GM23338 (cell line): ENCODE results near the gene ULK2. TPM values are rescaled to one million over a fixed set of nuclear protein-coding genes. Genes with fewer than 3 reads are reported as not detected.

Source experiments
- ATAC-seq: fragments of 200-7000 bp; cut with Tn5 transposase; 3 replicates; pipeline ENCODE4 v1.9.1; 2020
- DNase-seq: peaks from one replicate; pipeline ENCODE4 v3.0.0-alpha.2; 2015; ENCODE audit warnings: low spot score
- H2AFZ ChIP-seq: fragments of 200-600 bp; sonication (generic); 2 replicates; pipeline ENCODE4 v1.8.0; 2016; ENCODE audit warnings: antibody characterized with exemption, mild to moderate bottlenecking, moderate library complexity
- H3F3A ChIP-seq: fragments of 200-600 bp; sonication (generic); replicated peaks from 2 replicates; pipeline ENCODE4 v1.8.0; 2017; ENCODE audit warnings: antibody characterized with exemption, mixed run types, low read depth
- H3K27ac ChIP-seq: fragments of 200-600 bp; sonication (generic); 2 replicates; pipeline ENCODE4 v1.6.1; 2016; ENCODE audit warnings: low read depth
- H3K27me3 ChIP-seq: fragments of 200-600 bp; sonication (generic); 2 replicates; pipeline ENCODE4 v1.8.0; 2016; ENCODE audit warnings: mild to moderate bottlenecking, mixed run types, moderate library complexity; ENCODE audit not compliant: insufficient read depth
- H3K36me3 ChIP-seq: fragments of 200-600 bp; sonication (generic); 2 replicates; pipeline ENCODE4 v1.8.0; 2016; ENCODE audit warnings: mild to moderate bottlenecking; ENCODE audit not compliant: insufficient read depth
- H3K4me1 ChIP-seq: fragments of 200-600 bp; sonication (generic); 2 replicates; pipeline ENCODE4 v1.8.0; 2016; ENCODE audit warnings: mild to moderate bottlenecking, moderate library complexity; ENCODE audit not compliant: insufficient read depth
- H3K4me2 ChIP-seq: fragments of 200-600 bp; sonication (generic); 2 replicates; pipeline ENCODE4 v1.7.1; 2017; ENCODE audit warnings: mixed run types
- H3K4me3 ChIP-seq: fragments of 200-600 bp; sonication (generic); 2 replicates; pipeline ENCODE4 v1.6.1; 2016; ENCODE audit warnings: mixed run types
- H3K79me2 ChIP-seq: fragments of 200-600 bp; sonication (generic); replicated peaks from 2 replicates; pipeline ENCODE4 v1.8.0; 2017; ENCODE audit warnings: mild to moderate bottlenecking; ENCODE audit not compliant: insufficient read depth
- H3K9me2 ChIP-seq: fragments of 200-600 bp; sonication (generic); 2 replicates; pipeline ENCODE4 v1.8.0; 2017; ENCODE audit not compliant: insufficient read depth
- H4K20me1 ChIP-seq: fragments of 200-600 bp; sonication (generic); replicated peaks from 2 replicates; pipeline ENCODE4 v1.8.0; 2017; ENCODE audit warnings: mild to moderate bottlenecking; ENCODE audit not compliant: insufficient read depth
- H3K27ac Mint-ChIP-seq: 2 replicates; pipeline ENCODE4 v1.8.0; 2020; ENCODE audit warnings: inconsistent platforms, mild to moderate bottlenecking, moderate library complexity, mixed read lengths
- H3K27me3 Mint-ChIP-seq: 3 replicates; pipeline ENCODE4 v1.8.0; 2022; ENCODE audit warnings: low read depth, mild to moderate bottlenecking, moderate library complexity, mixed read lengths, inconsistent platforms; ENCODE audit not compliant: insufficient read depth, poor library complexity
- H3K36me3 Mint-ChIP-seq: 3 replicates; pipeline ENCODE4 v1.8.0; 2021; ENCODE audit warnings: low read depth, mild to moderate bottlenecking, inconsistent platforms, moderate library complexity, mixed read lengths
- H3K4me1 Mint-ChIP-seq: 3 replicates; pipeline ENCODE4 v1.8.0; 2020; ENCODE audit warnings: mild to moderate bottlenecking, inconsistent platforms, mixed read lengths
- H3K4me3 Mint-ChIP-seq: 3 replicates; pipeline ENCODE4 v1.8.0; 2021; ENCODE audit warnings: moderate library complexity, mild to moderate bottlenecking, inconsistent platforms, mixed read lengths
- H3K9me3 Mint-ChIP-seq: 3 replicates; pipeline ENCODE4 v1.8.0; 2020; ENCODE audit warnings: moderate library complexity, mild to moderate bottlenecking, inconsistent platforms, mixed read lengths
- CREB1 ChIP-seq: fragments of 250-450 bp; sonication (Bioruptor Pico); IDR thresholded peaks from 2 replicates; pipeline ENCODE4 v1.5.0; 2020; ENCODE audit warnings: low read depth, mild to moderate bottlenecking, moderate library complexity
- ETS1 ChIP-seq: IDR thresholded peaks from 2 replicates; pipeline ENCODE4 v1.6.1; 2016; ENCODE audit warnings: antibody characterized with exemption
- EZH2 ChIP-seq: fragments of 200-600 bp; sonication (generic); IDR thresholded peaks from one replicate; pipeline ENCODE4 v1.8.0; 2017; ENCODE audit warnings: antibody characterized with exemption, mild to moderate bottlenecking, low read depth; ENCODE audit not compliant: unreplicated experiment
- EZH2phosphoT487 ChIP-seq: fragments of 200-600 bp; sonication (generic); IDR thresholded peaks from one replicate; pipeline ENCODE4 v1.8.1; 2018; ENCODE audit warnings: antibody characterized with exemption; ENCODE audit not compliant: unreplicated experiment
- JUNB ChIP-seq: IDR thresholded peaks from one replicate; pipeline ENCODE4 v1.6.1; 2016; ENCODE audit warnings: antibody characterized with exemption; ENCODE audit not compliant: unreplicated experiment
- POLR2AphosphoS5 ChIP-seq: IDR thresholded peaks from 2 replicates; pipeline ENCODE4 v1.6.1; 2016; ENCODE audit warnings: antibody characterized with exemption, low read depth
- STAT1 ChIP-seq: IDR thresholded peaks from one replicate; pipeline ENCODE4 v1.6.1; 2016; ENCODE audit warnings: antibody characterized with exemption; ENCODE audit not compliant: unreplicated experiment
- ZNF114 ChIP-seq: fragments of 250-450 bp; sonication (Bioruptor Pico); IDR thresholded peaks from 2 replicates; pipeline ENCODE4 v1.5.0; 2020; ENCODE audit warnings: mild to moderate bottlenecking, moderate library complexity
- ZNF331 ChIP-seq: fragments of 250-450 bp; sonication (Bioruptor Pico); IDR thresholded peaks from 2 replicates; pipeline ENCODE4 v1.5.0; 2020; ENCODE audit warnings: low read depth, mild to moderate bottlenecking, moderate library complexity
- polyA plus RNA-seq: library from polyadenylated mRNA; unstranded; fragments of >200 nt; fragmentation: Nextera tagmentation; extraction: Ambion mirVana; gene quantifications from 2 replicates; pipeline ENCODE4 v1.2.1, GENCODE V29; 2016
- total RNA-seq: library from RNA; depleted of rRNA; stranded (reverse); fragments of >200 nt; shearing (Covaris generic); gene quantifications from 2 replicates; pipeline ENCODE4 v1.2.3, GENCODE V29; 2014
- TF ChIP-seq, protein P1 (sequence below), 2 experiments: fragments of 200-600 bp in 1 of 2; sonication (generic) in 1 of 2; conservative IDR thresholded peaks; 2 replicates each; pipeline versions ENCODE4 v1.5.1 to v1.6.1; 2016 to 2017; ENCODE audit warnings: antibody characterized with exemption in 2 of 2, low read depth in 2 of 2, mild to moderate bottlenecking in 2 of 2, moderate library complexity in 1 of 2
- TF ChIP-seq, protein P2 (sequence below): IDR thresholded peaks from one replicate; pipeline ENCODE4 v1.6.1; 2018; ENCODE audit warnings: antibody characterized with exemption; ENCODE audit not compliant: unreplicated experiment
- TF ChIP-seq, protein P3 (sequence below): fragments of 250-450 bp; sonication (Bioruptor Pico); IDR thresholded peaks from 2 replicates; pipeline ENCODE4 v1.5.0; 2020; ENCODE audit warnings: mild to moderate bottlenecking, moderate library complexity

Gene ULK2
- total and polyA plus RNA-seq, 2 experiments from 2014 or later: 1.6 to 3.0 TPM

DNA sequence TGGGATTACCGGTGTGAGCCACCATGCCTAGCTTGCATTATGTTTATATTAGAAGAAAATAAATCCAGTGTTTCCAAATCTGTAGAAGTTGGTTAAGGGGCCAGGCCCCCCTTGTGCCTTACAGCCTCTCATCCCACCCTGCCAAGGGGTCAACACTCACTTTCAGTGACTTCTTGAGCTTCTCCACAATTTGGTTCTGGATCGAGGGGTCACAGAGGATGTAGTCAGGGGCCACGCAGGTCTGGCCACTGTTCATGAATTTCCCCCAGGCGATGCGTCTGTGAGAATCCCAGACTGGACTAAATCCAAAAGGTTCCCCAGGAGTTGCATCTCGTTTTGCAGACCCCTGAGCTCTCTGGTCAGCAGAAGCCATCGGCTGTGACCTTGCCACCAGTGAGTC is 126.8 kb downstream of the ULK2 start:
- Histone ChIP-seq H3K36me3 (no peaks in the 10 kb centered on the region), H2AFZ (no peak overlapping the region), H3K9me2 (no peaks in the 10 kb centered on the region), H3K4me2 (no peak overlapping the region), H3K27me3 (peaks cover 5% of the 10 kb centered on the region; the same call in 1 of the 2 replicates), H3F3A (0 out of 2 replicates have a peak, but pooled peaks cover 3% of the 10 kb centered on the region), H3K4me3 (no peak overlapping the region), H3K27ac (no peak overlapping the region), H3K4me1 (peaks cover 3% of the 10 kb centered on the region; the same call in 1 of the 2 replicates), H4K20me1 (no peaks in the 10 kb centered on the region), H3K79me2 (no peaks in the 10 kb centered on the region)
- Mint-ChIP-seq H3K4me3 (no peak overlapping the region), H3K27ac (no peak overlapping the region), H3K4me1 (peaks cover 4% of the 10 kb centered on the region; the same call in 2 of the 3 replicates), H3K27me3 (peaks cover 13% of the 10 kb centered on the region), H3K9me3 (no peaks in the 10 kb centered on the region; the same call in 2 of the 3 replicates), H3K36me3 (no peaks in the 10 kb centered on the region)
- DNase-seq (no peak), ATAC-seq (no peak)
- TF ChIP-seq ZNF114 (CRISPR knock-in tag): no peak
- TF ChIP-seq JUNB: no peak
- no peak for TF ChIP-seq EZH2phosphoT487
- TF ChIP-seq CREB1 (CRISPR knock-in tag): no peak
- no peak for TF ChIP-seq POLR2AphosphoS5
- TF ChIP-seq, protein P1, sequence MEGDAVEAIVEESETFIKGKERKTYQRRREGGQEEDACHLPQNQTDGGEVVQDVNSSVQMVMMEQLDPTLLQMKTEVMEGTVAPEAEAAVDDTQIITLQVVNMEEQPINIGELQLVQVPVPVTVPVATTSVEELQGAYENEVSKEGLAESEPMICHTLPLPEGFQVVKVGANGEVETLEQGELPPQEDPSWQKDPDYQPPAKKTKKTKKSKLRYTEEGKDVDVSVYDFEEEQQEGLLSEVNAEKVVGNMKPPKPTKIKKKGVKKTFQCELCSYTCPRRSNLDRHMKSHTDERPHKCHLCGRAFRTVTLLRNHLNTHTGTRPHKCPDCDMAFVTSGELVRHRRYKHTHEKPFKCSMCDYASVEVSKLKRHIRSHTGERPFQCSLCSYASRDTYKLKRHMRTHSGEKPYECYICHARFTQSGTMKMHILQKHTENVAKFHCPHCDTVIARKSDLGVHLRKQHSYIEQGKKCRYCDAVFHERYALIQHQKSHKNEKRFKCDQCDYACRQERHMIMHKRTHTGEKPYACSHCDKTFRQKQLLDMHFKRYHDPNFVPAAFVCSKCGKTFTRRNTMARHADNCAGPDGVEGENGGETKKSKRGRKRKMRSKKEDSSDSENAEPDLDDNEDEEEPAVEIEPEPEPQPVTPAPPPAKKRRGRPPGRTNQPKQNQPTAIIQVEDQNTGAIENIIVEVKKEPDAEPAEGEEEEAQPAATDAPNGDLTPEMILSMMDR (conservative IDR thresholded peaks at IDR 0.05; ENCODE audit: low read depth in 2 of 2): no peak
- TF ChIP-seq ETS1: no peak
- TF ChIP-seq ZNF331 (CRISPR knock-in tag): no peak
- no peak for TF ChIP-seq STAT1
- TF ChIP-seq, protein P2, sequence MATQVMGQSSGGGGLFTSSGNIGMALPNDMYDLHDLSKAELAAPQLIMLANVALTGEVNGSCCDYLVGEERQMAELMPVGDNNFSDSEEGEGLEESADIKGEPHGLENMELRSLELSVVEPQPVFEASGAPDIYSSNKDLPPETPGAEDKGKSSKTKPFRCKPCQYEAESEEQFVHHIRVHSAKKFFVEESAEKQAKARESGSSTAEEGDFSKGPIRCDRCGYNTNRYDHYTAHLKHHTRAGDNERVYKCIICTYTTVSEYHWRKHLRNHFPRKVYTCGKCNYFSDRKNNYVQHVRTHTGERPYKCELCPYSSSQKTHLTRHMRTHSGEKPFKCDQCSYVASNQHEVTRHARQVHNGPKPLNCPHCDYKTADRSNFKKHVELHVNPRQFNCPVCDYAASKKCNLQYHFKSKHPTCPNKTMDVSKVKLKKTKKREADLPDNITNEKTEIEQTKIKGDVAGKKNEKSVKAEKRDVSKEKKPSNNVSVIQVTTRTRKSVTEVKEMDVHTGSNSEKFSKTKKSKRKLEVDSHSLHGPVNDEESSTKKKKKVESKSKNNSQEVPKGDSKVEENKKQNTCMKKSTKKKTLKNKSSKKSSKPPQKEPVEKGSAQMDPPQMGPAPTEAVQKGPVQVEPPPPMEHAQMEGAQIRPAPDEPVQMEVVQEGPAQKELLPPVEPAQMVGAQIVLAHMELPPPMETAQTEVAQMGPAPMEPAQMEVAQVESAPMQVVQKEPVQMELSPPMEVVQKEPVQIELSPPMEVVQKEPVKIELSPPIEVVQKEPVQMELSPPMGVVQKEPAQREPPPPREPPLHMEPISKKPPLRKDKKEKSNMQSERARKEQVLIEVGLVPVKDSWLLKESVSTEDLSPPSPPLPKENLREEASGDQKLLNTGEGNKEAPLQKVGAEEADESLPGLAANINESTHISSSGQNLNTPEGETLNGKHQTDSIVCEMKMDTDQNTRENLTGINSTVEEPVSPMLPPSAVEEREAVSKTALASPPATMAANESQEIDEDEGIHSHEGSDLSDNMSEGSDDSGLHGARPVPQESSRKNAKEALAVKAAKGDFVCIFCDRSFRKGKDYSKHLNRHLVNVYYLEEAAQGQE: no peak
- TF ChIP-seq EZH2: no peak
- TF ChIP-seq, protein P3, sequence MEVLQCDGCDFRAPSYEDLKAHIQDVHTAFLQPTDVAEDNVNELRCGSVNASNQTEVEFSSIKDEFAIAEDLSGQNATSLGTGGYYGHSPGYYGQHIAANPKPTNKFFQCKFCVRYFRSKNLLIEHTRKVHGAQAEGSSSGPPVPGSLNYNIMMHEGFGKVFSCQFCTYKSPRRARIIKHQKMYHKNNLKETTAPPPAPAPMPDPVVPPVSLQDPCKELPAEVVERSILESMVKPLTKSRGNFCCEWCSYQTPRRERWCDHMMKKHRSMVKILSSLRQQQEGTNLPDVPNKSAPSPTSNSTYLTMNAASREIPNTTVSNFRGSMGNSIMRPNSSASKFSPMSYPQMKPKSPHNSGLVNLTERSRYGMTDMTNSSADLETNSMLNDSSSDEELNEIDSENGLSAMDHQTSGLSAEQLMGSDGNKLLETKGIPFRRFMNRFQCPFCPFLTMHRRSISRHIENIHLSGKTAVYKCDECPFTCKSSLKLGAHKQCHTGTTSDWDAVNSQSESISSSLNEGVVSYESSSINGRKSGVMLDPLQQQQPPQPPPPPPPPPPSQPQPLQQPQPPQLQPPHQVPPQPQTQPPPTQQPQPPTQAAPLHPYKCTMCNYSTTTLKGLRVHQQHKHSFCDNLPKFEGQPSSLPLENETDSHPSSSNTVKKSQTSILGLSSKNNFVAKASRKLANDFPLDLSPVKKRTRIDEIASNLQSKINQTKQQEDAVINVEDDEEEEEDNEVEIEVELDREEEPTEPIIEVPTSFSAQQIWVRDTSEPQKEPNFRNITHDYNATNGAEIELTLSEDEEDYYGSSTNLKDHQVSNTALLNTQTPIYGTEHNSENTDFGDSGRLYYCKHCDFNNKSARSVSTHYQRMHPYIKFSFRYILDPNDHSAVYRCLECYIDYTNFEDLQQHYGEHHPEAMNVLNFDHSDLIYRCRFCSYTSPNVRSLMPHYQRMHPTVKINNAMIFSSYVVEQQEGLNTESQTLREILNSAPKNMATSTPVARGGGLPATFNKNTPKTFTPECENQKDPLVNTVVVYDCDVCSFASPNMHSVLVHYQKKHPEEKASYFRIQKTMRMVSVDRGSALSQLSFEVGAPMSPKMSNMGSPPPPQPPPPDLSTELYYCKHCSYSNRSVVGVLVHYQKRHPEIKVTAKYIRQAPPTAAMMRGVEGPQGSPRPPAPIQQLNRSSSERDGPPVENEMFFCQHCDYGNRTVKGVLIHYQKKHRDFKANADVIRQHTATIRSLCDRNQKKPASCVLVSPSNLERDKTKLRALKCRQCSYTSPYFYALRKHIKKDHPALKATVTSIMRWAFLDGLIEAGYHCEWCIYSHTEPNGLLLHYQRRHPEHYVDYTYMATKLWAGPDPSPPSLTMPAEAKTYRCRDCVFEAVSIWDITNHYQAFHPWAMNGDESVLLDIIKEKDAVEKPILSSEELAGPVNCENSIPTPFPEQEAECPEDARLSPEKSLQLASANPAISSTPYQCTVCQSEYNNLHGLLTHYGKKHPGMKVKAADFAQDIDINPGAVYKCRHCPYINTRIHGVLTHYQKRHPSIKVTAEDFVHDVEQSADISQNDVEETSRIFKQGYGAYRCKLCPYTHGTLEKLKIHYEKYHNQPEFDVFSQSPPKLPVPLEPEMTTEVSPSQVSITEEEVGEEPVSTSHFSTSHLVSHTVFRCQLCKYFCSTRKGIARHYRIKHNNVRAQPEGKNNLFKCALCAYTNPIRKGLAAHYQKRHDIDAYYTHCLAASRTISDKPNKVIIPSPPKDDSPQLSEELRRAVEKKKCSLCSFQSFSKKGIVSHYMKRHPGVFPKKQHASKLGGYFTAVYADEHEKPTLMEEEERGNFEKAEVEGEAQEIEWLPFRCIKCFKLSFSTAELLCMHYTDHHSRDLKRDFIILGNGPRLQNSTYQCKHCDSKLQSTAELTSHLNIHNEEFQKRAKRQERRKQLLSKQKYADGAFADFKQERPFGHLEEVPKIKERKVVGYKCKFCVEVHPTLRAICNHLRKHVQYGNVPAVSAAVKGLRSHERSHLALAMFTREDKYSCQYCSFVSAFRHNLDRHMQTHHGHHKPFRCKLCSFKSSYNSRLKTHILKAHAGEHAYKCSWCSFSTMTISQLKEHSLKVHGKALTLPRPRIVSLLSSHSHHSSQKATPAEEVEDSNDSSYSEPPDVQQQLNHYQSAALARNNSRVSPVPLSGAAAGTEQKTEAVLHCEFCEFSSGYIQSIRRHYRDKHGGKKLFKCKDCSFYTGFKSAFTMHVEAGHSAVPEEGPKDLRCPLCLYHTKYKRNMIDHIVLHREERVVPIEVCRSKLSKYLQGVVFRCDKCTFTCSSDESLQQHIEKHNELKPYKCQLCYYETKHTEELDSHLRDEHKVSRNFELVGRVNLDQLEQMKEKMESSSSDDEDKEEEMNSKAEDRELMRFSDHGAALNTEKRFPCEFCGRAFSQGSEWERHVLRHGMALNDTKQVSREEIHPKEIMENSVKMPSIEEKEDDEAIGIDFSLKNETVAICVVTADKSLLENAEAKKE (CRISPR knock-in tag): no peak
